Fibroblast of upper back skin (primary cell): ENCODE data around the gene C19orf33.
"Not testable (repeated sequence)": the region's sequence is repeated elsewhere in the genome, so short reads cannot be mapped to it uniquely, and the experiment has no call there.

ENCODE experiments used
- DNase-seq: peaks from one replicate; pipeline ENCODE4 v3.0.0-alpha.2; 2013

The C19orf33 gene

DNA sequence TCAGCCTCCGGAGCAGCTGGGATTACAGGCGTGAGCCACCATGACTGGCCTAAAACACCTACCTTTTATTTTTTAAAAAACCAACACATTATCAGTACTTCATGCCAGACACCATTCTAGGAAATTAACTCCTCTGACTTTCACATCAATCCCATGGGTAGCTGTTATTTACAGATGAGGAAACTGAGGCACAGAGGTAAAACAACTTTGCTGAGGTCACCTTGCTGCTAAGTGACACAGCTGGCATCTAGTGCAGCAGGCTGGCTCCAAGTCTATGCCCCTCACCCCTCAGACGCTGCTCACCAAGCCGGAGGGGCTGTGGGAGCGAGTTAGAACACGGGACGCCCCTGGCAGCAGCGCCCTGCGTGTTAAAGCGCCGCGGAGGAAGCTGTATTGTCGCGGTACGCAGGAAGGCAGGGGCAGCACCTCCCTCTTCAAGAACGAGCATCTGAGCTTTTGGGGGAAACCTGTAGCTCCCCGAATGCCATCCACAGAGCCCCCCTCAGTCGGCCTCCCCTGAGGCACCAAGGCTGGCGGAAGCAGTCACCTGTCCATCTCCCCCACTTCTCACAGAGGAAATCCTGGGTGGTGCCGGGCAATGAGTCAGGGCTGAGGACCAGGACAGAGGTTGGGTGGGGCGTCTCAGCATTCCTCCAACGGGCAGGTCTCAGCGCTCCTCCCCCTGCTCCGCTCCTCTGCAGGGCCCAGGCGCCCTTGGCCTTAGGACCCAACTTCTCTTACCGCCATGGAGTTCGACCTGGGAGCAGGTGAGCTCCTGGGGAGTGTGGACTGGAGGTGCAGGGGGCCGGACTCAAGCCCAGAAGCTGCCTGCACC, at the start of gene C19orf33:
C19orf33 (plus strand) TSS at position 735 of the 835 bp plus-strand sequence; CDS start at position 746, 11 bp downstream.
- no peak for DNase-seq

DNA sequence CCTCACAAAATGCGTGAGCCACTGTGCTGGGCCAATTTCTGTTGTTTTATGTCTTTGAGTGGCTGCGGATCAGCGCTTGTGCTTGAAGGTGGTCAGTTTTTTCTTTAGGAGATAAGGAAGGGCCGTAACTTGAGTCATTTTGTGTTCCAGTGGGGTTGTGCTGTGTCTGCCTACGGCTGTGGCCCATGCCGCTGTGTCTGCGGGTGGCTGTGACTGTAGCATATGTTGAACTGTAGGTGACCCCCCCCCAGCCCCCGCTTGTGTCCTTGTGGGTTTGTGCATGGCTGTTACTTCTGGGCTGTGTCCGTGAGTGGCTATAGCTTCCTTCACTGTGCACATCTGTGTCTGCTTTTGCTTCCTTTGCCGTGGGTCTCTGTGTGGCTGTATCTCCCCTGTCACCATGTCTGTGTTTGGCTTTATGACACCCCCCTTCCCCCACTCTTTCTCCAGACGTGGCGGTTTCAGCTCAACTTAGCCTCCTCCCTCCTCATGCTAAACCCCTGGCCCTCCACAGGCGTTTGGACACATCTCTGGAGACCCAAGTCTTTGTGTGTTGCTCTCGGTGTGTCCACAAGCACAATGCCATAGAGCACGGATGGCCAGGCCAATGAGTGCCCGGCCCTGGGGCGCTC, 48.6 kb upstream of the C19orf33 start:
- DNase-seq, result no peak

DNA sequence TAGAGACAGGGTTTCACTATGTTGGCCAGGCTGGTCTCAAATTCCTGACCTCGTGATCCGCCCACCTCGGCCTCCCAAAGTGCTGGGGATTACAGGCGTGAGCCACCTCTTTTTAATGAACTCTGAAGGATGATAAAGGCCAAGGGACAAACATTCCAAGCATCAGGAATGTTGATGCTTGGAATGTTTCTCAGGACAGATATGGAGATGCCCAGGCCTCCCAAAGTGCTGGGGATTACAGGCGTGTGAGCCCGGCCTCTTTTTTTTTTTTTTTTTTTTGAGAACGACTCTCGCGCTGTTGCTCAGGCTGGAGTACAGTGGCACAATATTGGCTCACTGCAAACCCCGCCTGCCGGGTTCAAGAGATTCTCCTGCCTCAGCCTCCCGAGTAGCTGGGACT, 42.1 kb upstream of the C19orf33 start:
- not testable (repeated sequence) for DNase-seq

DNA sequence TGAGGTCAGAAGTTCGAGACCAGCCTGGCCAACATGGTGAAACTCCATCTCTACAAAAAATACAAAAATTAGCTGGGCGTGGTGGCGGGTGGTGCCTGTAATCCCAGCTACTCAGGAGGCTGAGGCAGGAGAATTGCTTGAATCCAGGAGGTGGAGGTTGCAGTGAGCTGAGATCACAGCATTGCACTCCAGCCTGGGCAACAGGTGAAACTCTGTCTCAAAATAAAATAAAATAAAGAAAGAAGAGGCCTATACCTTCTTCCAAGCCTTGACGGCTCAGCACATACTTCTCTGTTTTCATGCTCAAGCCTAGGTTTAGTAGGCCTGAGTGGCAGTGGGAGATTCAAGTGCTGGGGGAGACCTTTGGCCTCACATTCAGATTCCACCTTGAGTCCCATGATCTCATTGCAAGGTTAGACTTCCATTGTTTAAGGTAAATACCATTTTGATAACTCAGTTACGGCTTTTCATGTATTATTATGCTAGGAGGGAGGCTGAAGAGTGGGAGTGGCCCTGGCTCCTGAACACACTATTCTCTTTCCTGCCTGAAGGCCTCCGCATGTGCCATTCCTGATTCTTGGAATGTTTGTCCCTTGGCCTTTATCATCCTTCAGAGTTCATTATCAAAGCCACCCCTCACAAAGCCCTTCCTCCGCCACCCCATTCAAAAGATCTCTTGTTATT, 41.3 kb upstream of the C19orf33 start:
- DNase-seq, result no peak

DNA sequence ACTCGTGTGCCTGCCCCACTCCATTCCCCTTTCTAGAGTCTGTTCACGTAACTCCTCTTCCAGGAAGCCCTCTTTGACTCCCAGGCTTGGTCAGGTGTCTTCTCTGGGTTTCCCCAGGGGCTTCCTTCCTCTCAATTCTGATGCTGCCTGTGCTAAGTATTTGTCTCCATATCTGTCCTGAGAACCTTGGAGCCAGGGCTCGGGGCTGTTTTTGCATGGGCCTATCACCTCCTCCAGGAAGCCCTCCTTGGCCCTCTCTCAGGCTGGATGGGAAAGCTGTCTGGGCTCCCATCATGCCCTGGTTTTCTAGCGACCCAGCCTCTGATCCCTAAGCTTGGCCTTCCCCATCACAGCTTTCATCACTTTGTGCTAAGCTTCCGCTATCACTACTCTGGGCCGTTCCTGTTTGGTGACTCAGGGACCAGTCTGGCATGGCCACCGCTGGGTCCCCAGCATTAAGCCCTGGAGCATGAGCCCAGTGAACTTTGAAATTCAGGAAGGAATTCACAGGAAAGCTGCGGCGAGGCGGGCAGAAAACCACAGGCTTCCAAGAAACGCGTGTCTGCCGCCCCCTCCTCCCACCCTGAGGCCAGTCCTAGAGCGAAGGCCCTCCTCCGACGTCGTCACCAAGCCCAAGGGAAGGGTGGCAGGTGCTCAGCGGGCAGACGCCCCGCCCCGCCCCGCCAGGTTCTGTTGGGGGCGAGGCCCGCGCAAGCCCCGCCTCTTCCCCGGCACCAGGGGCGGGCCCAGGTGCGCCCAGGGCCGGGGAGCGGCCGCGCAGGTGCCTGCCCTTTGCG, 40.2 kb upstream of the C19orf33 start:
- peak; percentile 82 for DNase-seq

DNA sequence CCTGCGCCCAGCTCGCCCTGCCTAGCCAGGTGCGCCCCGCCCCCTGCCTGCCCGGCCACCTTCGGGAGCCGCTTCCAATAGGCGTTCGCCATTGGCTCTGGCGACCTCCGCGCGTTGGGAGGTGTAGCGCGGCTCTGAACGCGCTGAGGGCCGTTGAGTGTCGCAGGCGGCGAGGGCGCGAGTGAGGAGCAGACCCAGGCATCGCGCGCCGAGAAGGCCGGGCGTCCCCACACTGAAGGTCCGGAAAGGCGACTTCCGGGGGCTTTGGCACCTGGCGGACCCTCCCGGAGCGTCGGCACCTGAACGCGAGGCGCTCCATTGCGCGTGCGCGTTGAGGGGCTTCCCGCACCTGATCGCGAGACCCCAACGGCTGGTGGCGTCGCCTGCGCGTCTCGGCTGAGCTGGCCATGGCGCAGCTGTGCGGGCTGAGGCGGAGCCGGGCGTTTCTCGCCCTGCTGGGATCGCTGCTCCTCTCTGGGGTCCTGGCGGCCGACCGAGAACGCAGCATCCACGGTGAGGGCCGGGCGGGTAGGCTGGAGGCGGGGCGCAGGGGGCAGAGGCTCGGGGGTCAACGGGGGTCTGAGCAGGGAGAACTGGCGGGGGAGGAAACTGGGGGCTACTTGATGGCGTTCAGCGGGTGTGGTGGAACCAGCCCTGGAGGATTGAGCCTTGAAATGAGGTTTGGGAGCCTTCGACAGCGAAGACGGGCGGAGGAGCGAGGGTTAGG, 39.4 kb upstream of the C19orf33 start, which contains the start of gene SPINT2:
SPINT2 (plus strand) TSS at position 88 of the 727 bp plus-strand sequence; CDS start at position 408, 320 bp downstream.
- no peak for DNase-seq

DNA sequence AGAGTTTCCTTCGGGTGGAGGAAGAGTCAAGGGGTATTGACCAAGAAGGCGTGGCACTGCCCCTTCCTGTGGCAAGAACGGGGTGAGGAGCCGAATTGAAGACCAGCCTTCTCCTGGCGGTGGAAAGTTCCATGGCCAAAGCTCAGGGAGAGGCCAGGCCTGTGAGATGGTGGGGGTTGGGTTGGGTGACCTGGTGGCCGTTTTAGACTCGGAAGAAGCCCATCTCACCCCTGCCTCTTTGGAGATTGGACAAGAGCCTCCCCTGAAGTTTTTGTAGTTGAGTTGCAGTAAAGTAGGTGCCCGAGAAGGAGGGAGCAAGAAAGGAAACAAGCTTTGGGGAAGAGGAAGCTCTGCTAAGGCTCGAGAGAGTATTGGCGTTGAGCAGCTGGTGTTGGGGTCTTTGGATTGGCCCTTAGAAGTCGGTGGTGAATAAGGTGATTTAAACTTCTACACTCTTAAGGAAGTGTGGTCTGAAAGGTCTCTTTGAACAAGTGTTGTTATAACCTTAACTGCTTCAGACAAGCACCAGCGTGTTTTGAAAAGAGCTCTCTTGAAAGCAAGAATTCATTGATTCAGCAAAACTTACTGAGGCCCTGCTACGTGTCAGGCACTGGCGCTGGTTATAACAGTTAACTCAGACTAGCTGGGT, 38.7 kb upstream of the C19orf33 start:
- no peak for DNase-seq

DNA sequence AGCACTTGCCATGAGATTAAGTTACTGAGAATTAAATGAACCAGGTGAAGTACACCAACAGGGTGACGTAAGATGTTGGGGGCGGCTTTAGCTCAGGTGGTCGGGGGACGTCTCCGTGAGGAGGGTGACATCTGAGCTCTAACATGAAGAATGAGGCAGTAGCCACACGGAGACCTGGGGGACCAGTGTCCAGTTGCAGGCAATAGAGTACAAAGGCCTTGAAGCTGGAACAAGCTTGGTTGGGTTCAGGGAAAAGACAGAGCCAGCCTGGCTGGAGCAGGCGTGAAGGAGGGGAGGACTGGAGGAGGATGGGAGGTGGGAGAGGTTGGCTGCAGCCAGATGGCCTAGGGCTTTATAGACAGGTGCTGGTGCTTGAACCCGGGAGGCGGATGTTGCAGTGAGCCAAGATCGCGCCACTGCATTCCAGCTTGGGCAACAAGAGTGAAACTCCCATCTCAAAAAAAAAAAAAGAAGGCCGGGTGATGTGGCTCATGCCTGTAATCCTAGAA, 38.1 kb upstream of the C19orf33 start:
- no peak for DNase-seq

DNA sequence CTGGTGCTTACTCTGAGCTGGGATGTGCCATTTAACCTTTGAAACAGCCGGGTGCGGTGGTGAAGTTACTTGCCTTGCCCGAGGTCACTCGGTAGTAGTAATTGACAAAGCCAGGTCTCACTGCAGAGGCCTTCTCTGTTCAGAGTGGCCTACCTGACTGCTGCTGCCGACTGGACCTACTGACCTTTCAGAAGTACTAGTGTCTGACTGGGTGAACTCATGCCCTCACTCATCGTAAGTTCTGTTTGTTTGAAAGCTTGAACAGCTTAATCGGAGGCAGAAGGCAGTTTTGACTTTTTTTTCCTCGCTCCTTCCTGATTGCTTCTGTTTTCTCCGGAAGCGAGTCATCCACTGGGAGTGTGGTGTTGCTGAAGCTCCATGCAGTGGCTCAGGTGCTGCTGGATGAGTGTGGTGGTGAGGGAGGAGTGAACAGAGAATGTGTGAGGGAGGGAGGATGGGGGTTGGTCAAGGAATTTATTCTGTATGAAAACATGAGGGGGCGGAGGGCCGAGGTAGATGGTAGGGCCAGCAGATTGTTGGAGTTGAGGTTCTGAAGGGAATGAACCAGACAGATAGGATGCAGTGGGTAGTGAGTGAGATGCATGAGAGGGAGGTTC, 37.0 kb upstream of the C19orf33 start:
- DNase-seq, result peak; percentile 46

DNA sequence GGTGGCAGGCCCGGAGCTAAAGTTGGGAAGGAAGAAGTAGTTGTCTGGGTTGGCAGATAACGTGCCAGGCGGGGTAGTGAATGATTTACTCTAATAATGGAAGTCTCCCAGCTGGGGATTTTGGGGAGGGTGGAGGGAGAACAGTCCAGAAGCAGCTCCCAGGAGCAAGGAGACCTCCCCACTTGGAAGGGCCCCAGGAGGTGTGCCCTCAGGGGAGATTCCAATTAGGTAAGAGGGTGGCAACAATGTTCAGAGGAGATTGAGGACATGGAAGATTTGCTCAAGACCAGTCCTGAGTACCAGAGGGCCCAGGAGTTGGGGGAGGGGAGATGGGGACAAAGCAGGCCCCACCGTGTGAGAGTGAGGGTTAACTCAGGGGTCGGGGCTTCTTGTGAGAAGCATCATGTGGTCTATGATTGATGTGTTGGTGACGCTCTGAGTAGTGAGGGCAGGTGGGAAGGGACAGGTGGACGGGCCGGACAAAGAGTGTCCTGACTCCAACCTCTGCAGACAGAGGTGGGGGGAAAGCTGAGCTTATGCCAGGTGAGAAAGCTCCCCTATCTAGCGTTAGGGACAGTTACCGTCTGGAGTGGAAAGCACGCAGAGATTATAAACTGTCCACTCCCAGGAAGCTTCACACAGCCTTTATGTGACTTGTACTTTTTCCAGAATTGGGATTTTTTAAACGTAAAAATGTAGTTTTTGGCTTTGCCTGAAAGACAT, 36.1 kb upstream of the C19orf33 start:
- DNase-seq, result no peak

DNA sequence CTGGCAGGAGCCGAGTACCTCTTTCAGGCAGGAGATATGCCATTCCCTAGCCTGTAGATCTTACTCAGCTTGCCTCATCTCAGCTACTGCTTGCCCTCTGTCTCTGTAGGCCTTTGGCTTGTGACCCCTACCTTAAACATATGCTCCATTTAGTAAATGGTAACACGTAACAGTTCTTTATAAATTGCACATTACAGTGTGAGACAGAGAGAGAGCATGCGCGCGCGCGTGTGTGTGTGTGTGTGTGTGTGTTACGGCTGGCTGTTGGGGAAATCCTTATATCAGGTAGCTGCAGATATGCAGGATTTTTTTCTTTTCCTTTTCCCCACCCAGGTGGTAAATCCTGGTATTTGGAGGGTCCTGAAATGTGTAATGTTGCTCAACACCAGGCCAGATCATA, 35.5 kb upstream of the C19orf33 start:
- no peak for DNase-seq

DNA sequence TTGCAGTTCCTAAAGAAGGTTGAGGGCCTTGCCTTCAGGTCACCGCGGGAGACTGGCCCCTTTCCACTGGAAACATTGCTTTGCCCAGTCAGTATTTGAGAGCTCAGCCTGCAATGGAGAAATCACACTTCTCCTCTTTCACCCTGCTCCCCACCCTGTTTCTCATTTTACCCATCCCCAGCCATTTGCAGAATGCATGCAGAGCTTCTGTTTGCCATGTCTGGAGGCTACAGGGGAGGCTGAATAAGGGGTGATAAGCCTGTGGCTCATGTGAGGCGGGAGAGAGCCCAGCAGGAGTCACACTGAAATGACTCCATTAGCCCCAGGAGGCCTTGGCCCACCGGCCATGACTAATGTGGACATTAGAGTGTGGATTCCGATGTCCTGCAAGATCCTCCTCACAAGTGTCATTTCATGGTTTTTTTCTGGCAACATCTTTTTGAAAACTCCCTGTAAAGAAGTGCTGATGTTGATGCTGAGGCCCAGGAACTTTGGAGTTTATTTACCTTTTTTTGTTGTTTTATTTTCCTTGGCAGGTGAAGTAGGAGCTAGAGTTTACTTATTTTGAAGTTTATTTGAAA, 33.4 kb upstream of the C19orf33 start:
- peak; percentile 35 for DNase-seq

DNA sequence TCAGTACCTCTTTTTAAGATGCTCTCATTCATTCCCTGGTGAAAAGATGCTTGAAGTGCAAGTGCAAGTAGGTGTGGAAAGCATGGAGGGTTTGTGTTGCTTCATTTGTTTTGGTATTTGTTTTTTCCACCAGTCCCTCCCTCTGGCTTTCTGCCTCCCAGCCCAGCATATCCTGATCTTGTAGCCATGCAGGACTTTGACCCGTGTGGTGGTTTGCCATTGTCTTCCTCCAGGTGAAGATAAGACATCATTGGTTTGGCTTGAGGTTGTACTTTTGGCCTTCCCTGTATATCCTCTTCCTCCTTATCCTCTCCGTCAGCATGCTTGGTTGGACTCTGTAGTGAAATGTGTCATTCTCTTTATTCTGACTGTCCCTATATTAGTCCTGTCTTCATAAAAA, 30.6 kb upstream of the C19orf33 start:
- no peak for DNase-seq

DNA sequence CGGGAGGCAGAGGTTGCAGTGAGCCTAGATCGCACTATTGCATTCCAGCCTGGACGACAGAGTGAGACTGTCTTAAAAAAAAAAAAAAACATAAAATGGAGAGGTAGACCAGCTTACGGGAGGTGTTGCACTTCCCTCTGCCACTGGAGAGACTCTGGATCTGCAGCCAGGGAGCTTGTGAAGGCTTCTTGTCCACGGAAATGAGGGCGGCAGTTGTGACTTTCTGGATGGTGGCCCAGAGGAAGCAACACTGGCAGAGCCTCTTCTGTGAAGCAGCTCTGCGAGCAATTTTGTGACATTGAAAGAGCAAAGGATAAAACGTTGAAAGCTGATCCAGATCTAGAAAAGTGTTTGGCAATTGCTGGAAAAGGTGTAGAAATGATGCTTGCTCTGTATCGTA, 29.3 kb upstream of the C19orf33 start:
- DNase-seq, result no peak

DNA sequence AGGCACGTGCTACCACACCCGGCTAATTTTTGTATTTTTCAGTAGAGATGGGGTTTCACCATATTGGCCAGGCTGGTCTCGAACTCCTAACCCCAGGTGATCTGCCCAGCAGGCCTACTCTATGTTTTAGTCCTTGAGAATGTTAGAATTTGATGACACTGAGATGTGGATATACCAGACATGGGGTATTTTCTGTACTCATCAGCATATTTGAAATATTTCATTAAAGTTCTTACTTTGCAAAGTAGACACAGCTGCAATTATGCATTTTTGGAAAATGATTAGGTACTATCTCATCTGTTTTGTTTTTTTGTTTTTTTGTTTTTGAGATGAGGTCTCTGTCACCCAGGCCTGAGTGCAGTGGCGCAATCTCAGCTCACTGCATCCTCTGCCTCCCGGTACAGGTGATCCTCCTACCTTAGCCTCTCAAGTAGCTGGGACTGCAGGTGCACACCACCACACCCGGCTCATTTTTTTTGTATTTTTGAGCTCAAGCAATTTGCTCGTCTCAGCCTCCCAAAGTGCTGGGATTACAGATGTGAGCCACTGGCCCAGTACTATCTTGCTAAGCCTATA, 27.0 kb upstream of the C19orf33 start:
- DNase-seq, result no peak

DNA sequence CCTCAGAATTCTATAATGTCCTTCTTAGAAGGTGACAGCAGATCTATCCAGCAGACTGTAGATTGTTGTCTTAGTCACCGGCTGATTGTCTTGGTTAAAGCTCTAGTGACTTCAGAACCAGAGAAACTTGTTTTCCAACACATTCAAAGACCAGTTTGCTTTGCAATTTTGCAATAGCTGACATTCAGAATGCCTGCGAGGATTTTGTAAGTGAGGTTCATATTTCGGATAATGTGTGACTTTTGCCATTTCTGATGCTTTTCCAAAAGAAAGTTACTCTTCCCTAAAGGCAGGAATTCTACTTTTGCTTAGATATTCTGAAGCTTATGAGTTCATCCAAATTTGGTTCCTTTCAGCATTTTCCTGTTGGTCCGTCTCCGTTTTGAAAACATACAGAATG, 26.5 kb upstream of the C19orf33 start:
- no peak for DNase-seq

DNA sequence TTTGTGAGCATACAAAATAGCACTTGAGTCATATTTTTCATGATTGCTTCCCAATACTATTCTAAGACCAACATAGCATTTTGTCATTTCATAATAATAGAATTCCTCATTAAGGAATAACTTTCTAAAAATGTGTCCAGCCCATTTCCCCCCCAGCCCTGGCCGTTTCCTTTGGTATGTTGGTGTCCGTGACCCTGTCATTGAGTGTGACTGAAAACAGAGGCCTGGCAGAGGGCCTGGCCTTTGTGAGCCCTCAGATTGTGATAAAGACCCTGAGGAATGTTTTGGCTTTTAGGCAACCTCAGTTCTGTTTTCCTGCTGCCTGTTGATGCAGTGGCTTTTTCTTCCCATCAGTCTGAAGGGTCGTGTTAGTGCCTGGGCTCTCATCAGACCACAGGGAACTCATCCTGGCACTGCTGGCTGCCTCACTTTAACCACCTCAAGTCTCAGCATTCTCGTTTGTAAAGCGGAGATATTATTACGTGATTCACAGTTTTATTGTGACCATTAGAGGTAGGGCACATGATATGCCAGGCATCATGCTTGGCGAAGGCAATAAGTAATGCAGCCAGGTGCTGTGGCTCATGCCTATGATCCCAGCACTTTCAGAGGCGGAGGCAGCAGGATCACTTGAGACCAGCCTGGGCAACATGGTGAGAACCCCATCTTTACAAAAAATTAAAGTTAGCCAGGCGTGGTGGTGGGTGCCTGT, 25.9 kb upstream of the C19orf33 start:
- peak; percentile 63 for DNase-seq

DNA sequence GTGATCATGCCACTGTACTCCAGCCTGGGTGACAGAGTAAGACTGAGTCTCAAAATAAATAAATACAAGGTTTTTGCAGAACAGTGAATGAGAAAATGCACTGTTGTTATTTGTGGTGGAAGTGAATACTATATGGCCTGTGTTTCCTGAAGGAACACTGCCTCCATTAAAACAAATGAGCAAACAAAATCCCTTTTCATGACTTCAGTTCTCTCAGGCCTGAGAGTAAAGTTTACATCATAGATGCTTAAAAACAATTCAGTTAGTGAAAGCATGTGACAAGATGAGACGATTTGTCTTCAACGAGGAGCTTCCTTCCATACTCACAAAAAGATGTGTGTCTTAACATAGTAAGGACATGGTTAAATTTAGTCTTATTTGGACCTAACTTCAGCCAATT, 25.3 kb upstream of the C19orf33 start:
- DNase-seq, result no peak
